ENCODE results near the gene KLK4.

GRCh38 chr19:50897191-50897607, 14.0 kb downstream of the KLK4 start:
- TF ChIP-seq CTCF (IDR thresholded peaks at IDR 0.05; ENCODE audit: low read length) = no peak
- no peak for TF ChIP-seq EZH2 (optimal IDR thresholded peaks at IDR 0.05; ENCODE audit: low read depth, low read length)

Data from MM.1S (cell line).